Measurements from ENCODE around the gene HAGH. TPM values are rescaled to one million over a fixed set of nuclear protein-coding genes. Genes with fewer than 3 reads are reported as not detected.

Gene HAGH
- total RNA-seq, 5 donors from 2014 or later (not counting 1 experiment from before 2014, with no cell fraction given): 37.6 to 102 (median 70.7) TPM

GRCh38 chr16:1865902-1866690 lies 39.5 kb upstream of the HAGH start:
- Mint-ChIP-seq H3K27ac (no peak overlapping the region), H3K4me3 (no peak overlapping the region), H3K36me3 (no peaks in the 10 kb centered on the region), H3K4me1 (no peaks in the 10 kb centered on the region), H3K9me3 (no peaks in the 10 kb centered on the region), H3K27me3 (peaks cover 0 to 13% of the 10 kb centered on the region in 2 donors)
- peaks cover 0 to 29% of the 10 kb centered on the region in 2 experiments for H3K27me3 ChIP-seq (replicated peaks in 1 of 2; ENCODE audit: control insufficient read depth in 2 of 2, extremely low read depth in 1 of 2, insufficient read depth in 2 of 2, low read length in 1 of 2)
- H3K4me3 ChIP-seq (ENCODE audit: control insufficient read depth in 1 of 2, extremely low read depth in 1 of 2, low read length in 1 of 2): no peak overlapping the region
- no CpG with 5 or more reads among the region's 6 CpGs for WGBS (ENCODE audit: insufficient coverage)
- H3K9me3 ChIP-seq: no peaks in the 10 kb centered on the region
- peaks cover 0 to 2% of the 10 kb centered on the region in 2 experiments for H3K4me1 ChIP-seq (ENCODE audit: control insufficient read depth in 1 of 2, extremely low read depth in 1 of 2, insufficient read depth in 2 of 2, low read length in 2 of 2)
- CTCF ChIA-PET: interaction anchor here in 1 of 2 donors (0.5 to 1.6 kb wide), 2 partner anchors 20 to 274 kb away, joined by 3 read pairs; no protein-coding TSS in a partner anchor
- H3K36me3 ChIP-seq (ENCODE audit: control insufficient read depth in 2 of 2, extremely low read depth in 1 of 2, insufficient read depth in 1 of 2, low read length in 1 of 2): no peaks in the 10 kb centered on the region
- ATAC-seq (replicated peaks in 1 of 4): no peak
- H3K27ac ChIP-seq (ENCODE audit: low read length): no peak overlapping the region
- POLR2A ChIA-PET: no interaction called here
- no peak for DNase-seq

GRCh38 chr16:1863681-1864460 lies 37.2 kb upstream of the HAGH start:
- 17% methylated on average over 4 of the region's 4 CpGs for WGBS (ENCODE audit: insufficient coverage)
- Histone ChIP-seq H3K4me1 (ENCODE audit: control insufficient read depth in 1 of 2, extremely low read depth in 1 of 2, insufficient read depth in 2 of 2, low read length in 2 of 2) (peaks cover 0 to 2% of the 10 kb centered on the region in 2 experiments), H3K27me3 (replicated peaks in 1 of 2; ENCODE audit: control insufficient read depth in 2 of 2, extremely low read depth in 1 of 2, insufficient read depth in 2 of 2, low read length in 1 of 2) (peaks cover 2 to 39% of the 10 kb centered on the region in 2 experiments), H3K4me3 (ENCODE audit: control insufficient read depth in 1 of 2, extremely low read depth in 1 of 2, low read length in 1 of 2) (no peak overlapping the region), H3K9me3 (no peaks in the 10 kb centered on the region), H3K36me3 (ENCODE audit: control insufficient read depth in 2 of 2, extremely low read depth in 1 of 2, insufficient read depth in 1 of 2, low read length in 1 of 2) (no peaks in the 10 kb centered on the region), H3K27ac (ENCODE audit: low read length) (no peak overlapping the region)
- H3K36me3 Mint-ChIP-seq: no peaks in the 10 kb centered on the region
- POLR2A ChIA-PET: no interaction called here
- peaks cover 2 to 27% of the 10 kb centered on the region in 2 donors for H3K27me3 Mint-ChIP-seq
- DNase-seq: peak in 3 of 35 experiments; percentile 14 to 69 (median 26)
- H3K27ac Mint-ChIP-seq: no peak overlapping the region
- peak in 1 of 4 experiments; percentile 42 for ATAC-seq (replicated peaks in 1 of 4)
- CTCF ChIA-PET: interaction anchor here in 1 of 2 donors (0.5 kb wide), 1 partner anchor 863 kb away, joined by 4 read pairs; no protein-coding TSS in a partner anchor
- H3K4me1 Mint-ChIP-seq: no peaks in the 10 kb centered on the region
- no peaks in the 10 kb centered on the region for H3K9me3 Mint-ChIP-seq
- H3K4me3 Mint-ChIP-seq: no peak overlapping the region

- DNase-seq (no peak), ATAC-seq (replicated peaks in 1 of 4) (no peak)
- no peaks in the 10 kb centered on the region for H3K36me3 ChIP-seq (ENCODE audit: control insufficient read depth in 2 of 2, extremely low read depth in 1 of 2, insufficient read depth in 1 of 2, low read length in 1 of 2)
- WGBS (ENCODE audit: insufficient coverage): 85% methylated on average over 7 of the region's 9 CpGs
- peaks cover 2 to 42% of the 10 kb centered on the region in 2 experiments for H3K27me3 ChIP-seq (replicated peaks in 1 of 2; ENCODE audit: control insufficient read depth in 2 of 2, extremely low read depth in 1 of 2, insufficient read depth in 2 of 2, low read length in 1 of 2)
- no peak overlapping the region for H3K4me3 ChIP-seq (ENCODE audit: control insufficient read depth in 1 of 2, extremely low read depth in 1 of 2, low read length in 1 of 2)
- H3K27me3 Mint-ChIP-seq: peaks cover 4 to 36% of the 10 kb centered on the region in 2 donors
- ChIA-PET CTCF (no interaction called here), POLR2A (no interaction called here)
- H3K27ac ChIP-seq (ENCODE audit: low read length): no peak overlapping the region
- no peaks in the 10 kb centered on the region for H3K9me3 ChIP-seq
- H3K4me1 Mint-ChIP-seq: peaks cover 0 to 7% (median 0%) of the 10 kb centered on the region in 3 donors
- no peak overlapping the region for H3K4me3 Mint-ChIP-seq
- H3K9me3 Mint-ChIP-seq: no peaks in the 10 kb centered on the region
- no peaks in the 10 kb centered on the region for H3K36me3 Mint-ChIP-seq
- H3K27ac Mint-ChIP-seq: no peak overlapping the region
- H3K4me1 ChIP-seq (ENCODE audit: control insufficient read depth in 1 of 2, extremely low read depth in 1 of 2, insufficient read depth in 2 of 2, low read length in 2 of 2): peaks cover 0 to 2% of the 10 kb centered on the region in 2 experiments
Observed at GRCh38 chr16:1862394-1862793, 35.8 kb upstream of the HAGH start.

- H3K4me1 Mint-ChIP-seq: peaks cover 0 to 13% (median 3%) of the 10 kb centered on the region in 3 donors
- H3K27ac Mint-ChIP-seq: no peak overlapping the region
- peaks cover 8 to 39% of the 10 kb centered on the region in 2 donors for H3K27me3 Mint-ChIP-seq
- Histone ChIP-seq H3K27me3 (replicated peaks in 1 of 2; ENCODE audit: control insufficient read depth in 2 of 2, extremely low read depth in 1 of 2, insufficient read depth in 2 of 2, low read length in 1 of 2) (peaks cover 2 to 47% of the 10 kb centered on the region in 2 experiments), H3K9me3 (no peaks in the 10 kb centered on the region), H3K4me1 (ENCODE audit: control insufficient read depth in 1 of 2, extremely low read depth in 1 of 2, insufficient read depth in 2 of 2, low read length in 2 of 2) (peaks cover 0 to 2% of the 10 kb centered on the region in 2 experiments), H3K27ac (ENCODE audit: low read length) (no peak overlapping the region), H3K4me3 (ENCODE audit: control insufficient read depth in 1 of 2, extremely low read depth in 1 of 2, low read length in 1 of 2) (no peak overlapping the region), H3K36me3 (ENCODE audit: control insufficient read depth in 2 of 2, extremely low read depth in 1 of 2, insufficient read depth in 1 of 2, low read length in 1 of 2) (no peaks in the 10 kb centered on the region)
- no peak overlapping the region for H3K4me3 Mint-ChIP-seq
- H3K9me3 Mint-ChIP-seq: no peaks in the 10 kb centered on the region
- DNase-seq: no peak
- ATAC-seq (replicated peaks in 1 of 4): no peak
- ChIA-PET CTCF (interaction anchor here (0.6 kb wide), 2 partner anchors 69 to 1126 kb away, joined by 3 to 5 read pairs; no protein-coding TSS in a partner anchor), POLR2A (no interaction called here)
- H3K36me3 Mint-ChIP-seq: no peaks in the 10 kb centered on the region
- 83% methylated on average over 1 of the region's 5 CpGs for WGBS (ENCODE audit: insufficient coverage)
Observed at GRCh38 chr16:1861730-1862129, 35.1 kb upstream of the HAGH start.

GRCh38 chr16:1859650-1860049 lies 33.0 kb upstream of the HAGH start:
- Histone ChIP-seq H3K27ac (ENCODE audit: low read length) (no peak overlapping the region), H3K36me3 (ENCODE audit: control insufficient read depth in 2 of 2, extremely low read depth in 1 of 2, insufficient read depth in 1 of 2, low read length in 1 of 2) (no peaks in the 10 kb centered on the region), H3K27me3 (replicated peaks in 1 of 2; ENCODE audit: control insufficient read depth in 2 of 2, extremely low read depth in 1 of 2, insufficient read depth in 2 of 2, low read length in 1 of 2) (peaks cover 2 to 43% of the 10 kb centered on the region in 2 experiments), H3K4me3 (ENCODE audit: control insufficient read depth in 1 of 2, extremely low read depth in 1 of 2, low read length in 1 of 2) (no peak overlapping the region), H3K4me1 (ENCODE audit: control insufficient read depth in 1 of 2, extremely low read depth in 1 of 2, insufficient read depth in 2 of 2, low read length in 2 of 2) (peaks cover 10 to 13% of the 10 kb centered on the region in 2 experiments), H3K9me3 (no peaks in the 10 kb centered on the region)
- WGBS (ENCODE audit: insufficient coverage): 51% methylated on average over 5 of the region's 8 CpGs
- DNase-seq: no peak
- Mint-ChIP-seq H3K27ac (peak overlapping the region in 1 of 2 donors; percentile 59), H3K4me1 (peaks cover 13 to 26% (median 16%) of the 10 kb centered on the region in 3 donors), H3K9me3 (no peaks in the 10 kb centered on the region), H3K27me3 (peaks cover 8 to 30% of the 10 kb centered on the region in 2 donors), H3K36me3 (no peaks in the 10 kb centered on the region), H3K4me3 (no peak overlapping the region)
- ChIA-PET CTCF (no interaction called here), POLR2A (no interaction called here)
- no peak for ATAC-seq (replicated peaks in 1 of 4)

- H3K27me3 Mint-ChIP-seq: peaks cover 8 to 27% of the 10 kb centered on the region in 2 donors
- H3K27ac Mint-ChIP-seq: no peak overlapping the region
- ChIA-PET CTCF (no interaction called here), POLR2A (interaction anchor here in 1 of 2 donors (0.7 kb wide), 1 partner anchor 65 kb away, joined by 3 read pairs; no protein-coding TSS in a partner anchor)
- DNase-seq (no peak), ATAC-seq (replicated peaks in 1 of 4) (no peak)
- peaks cover 10 to 12% of the 10 kb centered on the region in 2 experiments for H3K4me1 ChIP-seq (ENCODE audit: control insufficient read depth in 1 of 2, extremely low read depth in 1 of 2, insufficient read depth in 2 of 2, low read length in 2 of 2)
- H3K36me3 Mint-ChIP-seq: no peaks in the 10 kb centered on the region
- no peak overlapping the region for H3K4me3 ChIP-seq (ENCODE audit: control insufficient read depth in 1 of 2, extremely low read depth in 1 of 2, low read length in 1 of 2)
- H3K4me1 Mint-ChIP-seq: peaks cover 18 to 32% (median 19%) of the 10 kb centered on the region in 3 donors
- H3K27ac ChIP-seq (ENCODE audit: low read length): no peak overlapping the region
- no peaks in the 10 kb centered on the region for H3K36me3 ChIP-seq (ENCODE audit: control insufficient read depth in 2 of 2, extremely low read depth in 1 of 2, insufficient read depth in 1 of 2, low read length in 1 of 2)
- no peaks in the 10 kb centered on the region for H3K9me3 ChIP-seq
- H3K9me3 Mint-ChIP-seq: no peaks in the 10 kb centered on the region
- peaks cover 2 to 33% of the 10 kb centered on the region in 2 experiments for H3K27me3 ChIP-seq (replicated peaks in 1 of 2; ENCODE audit: control insufficient read depth in 2 of 2, extremely low read depth in 1 of 2, insufficient read depth in 2 of 2, low read length in 1 of 2)
- H3K4me3 Mint-ChIP-seq: no peak overlapping the region
- 53% methylated on average over 6 of the region's 8 CpGs for WGBS (ENCODE audit: insufficient coverage)
Observed at GRCh38 chr16:1858189-1858865, 31.7 kb upstream of the HAGH start.

Data from T-cell (primary cell).